H1 (cell line): Measurements from ENCODE around the gene MEGF9. TPM values are rescaled to one million over a fixed set of nuclear protein-coding genes. Genes with fewer than 3 reads are reported as not detected.

Source experiments
- CTCF ChIA-PET: fragments of 300-600 bp; sonication (Branson Sonifier 250); formaldehyde crosslinking; loops from one replicate; lab custom pipeline; 2021; ENCODE audit not compliant: partially characterized antibody; lab: Charles Lee
- POLR2A ChIA-PET: fragments of 300-600 bp; sonication (Branson Sonifier 250); formaldehyde crosslinking; loops from one replicate; lab custom pipeline; 2021; ENCODE audit warnings: inconsistent platforms; ENCODE audit not compliant: partially characterized antibody; lab: Charles Lee
- DNase-seq, 2 experiments: peaks; one replicate each; pipeline versions ENCODE4 v3.0.0 to v3.0.0-alpha.2; 2010 to 2022; ENCODE audit warnings: low spot score in 2 of 2, low read depth in 1 of 2, mixed read lengths in 1 of 2
- FAIRE-seq: peaks from 2 replicates; lab custom pipeline; 2011; peaks lifted over from hg19 to GRCh38; lab: Jason Lieb, UNC
- H2AFZ ChIP-seq: 2 replicates; pipeline ENCODE4 v1.8.1; 2012; ENCODE audit warnings: low read length, inconsistent platforms
- H2AK5ac ChIP-seq: 2 replicates; pipeline ENCODE4 v1.6.1; 2013; ENCODE audit warnings: low read depth, low read length
- H2BK120ac ChIP-seq: replicated peaks from 2 replicates; pipeline ENCODE3; 2013; ENCODE audit warnings: low read depth, low read length, inconsistent platforms
- H2BK12ac ChIP-seq: 2 replicates; pipeline ENCODE4 v1.6.1; 2013; ENCODE audit warnings: low read depth, low read length
- H2BK15ac ChIP-seq: 2 replicates; pipeline ENCODE4 v1.6.1; 2013; ENCODE audit warnings: low read length
- H2BK20ac ChIP-seq: 2 replicates; pipeline ENCODE4 v1.6.1; 2013; ENCODE audit warnings: low read length
- H2BK5ac ChIP-seq: 2 replicates; pipeline ENCODE4 v1.6.1; 2013; ENCODE audit warnings: low read depth, low read length
- H3K14ac ChIP-seq: 2 replicates; pipeline ENCODE4 v1.6.1; 2013; ENCODE audit warnings: inconsistent platforms; ENCODE audit not compliant: insufficient read length
- H3K18ac ChIP-seq: 2 replicates; pipeline ENCODE4 v1.6.1; 2013; ENCODE audit warnings: low read length; ENCODE audit errors: extremely low read depth
- H3K23ac ChIP-seq: 2 replicates; pipeline ENCODE4 v1.6.1; 2013; ENCODE audit warnings: inconsistent platforms; ENCODE audit not compliant: insufficient read length
- H3K23me2 ChIP-seq: 2 replicates; pipeline ENCODE4 v1.6.1; 2013; ENCODE audit warnings: low read depth, low read length
- H3K27ac ChIP-seq: 2 replicates; pipeline ENCODE4 v1.6.1; 2011; ENCODE audit warnings: low read depth, low read length, inconsistent platforms
- H3K27me3 ChIP-seq, 4 experiments: replicated peaks in 1 of 4; 1 replicate in 1 of 4; 2 replicates in 3 of 4; pipeline versions ENCODE4 v1.6.1 to v1.8.1; 2011 to 2013; ENCODE audit warnings: low read length in 3 of 4, mild to moderate bottlenecking in 3 of 4, inconsistent platforms in 2 of 4, mixed read lengths in 2 of 4, moderate library complexity in 1 of 4; ENCODE audit not compliant: control insufficient read depth in 3 of 4, insufficient read depth in 3 of 4; ENCODE audit errors: extremely low read depth in 1 of 4
- H3K36me3 ChIP-seq, 4 experiments: 2 replicates each; pipeline versions ENCODE4 v1.6.1 to v1.8.1; 2011 to 2013; ENCODE audit warnings: mild to moderate bottlenecking in 4 of 4, low read length in 3 of 4, moderate library complexity in 2 of 4, control low read depth in 1 of 4, inconsistent platforms in 1 of 4; ENCODE audit not compliant: insufficient read depth in 4 of 4, control insufficient read depth in 2 of 4
- H3K4ac ChIP-seq: replicated peaks from 2 replicates; pipeline ENCODE3; 2013; ENCODE audit warnings: low read length, low read depth, mixed read lengths, inconsistent platforms; ENCODE audit not compliant: insufficient read length
- H3K4me1 ChIP-seq, 4 experiments: replicated peaks in 1 of 4; 1 replicate in 1 of 4; 2 replicates in 3 of 4; pipeline versions ENCODE4 v1.6.1 to v1.8.1; 2011 to 2013; ENCODE audit warnings: low read length in 3 of 4, inconsistent platforms in 2 of 4, mixed read lengths in 1 of 4; ENCODE audit not compliant: insufficient read depth in 4 of 4, control insufficient read depth in 3 of 4
- H3K4me2 ChIP-seq, 2 experiments: 2 replicates each; pipeline versions ENCODE4 v1.6.1 to v1.8.1; 2011 to 2013; ENCODE audit warnings: low read depth in 2 of 2, low read length in 2 of 2, control low read depth in 1 of 2, inconsistent platforms in 1 of 2, mild to moderate bottlenecking in 1 of 2; ENCODE audit not compliant: insufficient read depth in 1 of 2
- H3K4me3 ChIP-seq, 4 experiments: fragments of 200-600, 300-600 bp in 1 of 4; sonication (generic), shearing (Covaris generic), sonication (Bioruptor Twin) in 1 of 4; 2 replicates each; pipeline versions ENCODE4 v1.5.1 to v1.8.1; 2011 to 2016; ENCODE audit warnings: low read length in 4 of 4, low read depth in 3 of 4, control low read depth in 2 of 4, inconsistent platforms in 2 of 4, mild to moderate bottlenecking in 2 of 4, mixed read lengths in 1 of 4, moderate library complexity in 1 of 4; ENCODE audit not compliant: insufficient read depth in 2 of 4; ENCODE audit errors: extremely low read depth in 1 of 4
- H3K56ac ChIP-seq: replicated peaks from 2 replicates; pipeline ENCODE3; 2013; ENCODE audit warnings: low read depth, mild to moderate bottlenecking, mixed read lengths, low read length, inconsistent platforms; ENCODE audit not compliant: insufficient read length
- H3K79me1 ChIP-seq: 2 replicates; pipeline ENCODE4 v1.6.1; 2013; ENCODE audit warnings: low read depth, low read length, control low read depth
- H3K79me2 ChIP-seq, 2 experiments: 2 replicates each; pipeline versions ENCODE4 v1.6.1 to v1.8.1; 2012 to 2013; ENCODE audit warnings: low read length in 2 of 2, mild to moderate bottlenecking in 2 of 2, inconsistent platforms in 1 of 2; ENCODE audit not compliant: insufficient read depth in 2 of 2, control insufficient read depth in 1 of 2
- H3K9ac ChIP-seq, 4 experiments: replicated peaks in 1 of 4; 1 replicate in 1 of 4; 2 replicates in 3 of 4; pipeline versions ENCODE4 v1.6.1 to v1.8.1; 2011 to 2013; ENCODE audit warnings: low read depth in 3 of 4, low read length in 3 of 4, control low read depth in 2 of 4, mild to moderate bottlenecking in 2 of 4, moderate library complexity in 2 of 4, inconsistent platforms in 1 of 4; ENCODE audit errors: extremely low read depth in 1 of 4
- H3K9me3 ChIP-seq, 2 experiments: 2 replicates each; pipeline versions ENCODE4 v1.6.1 to v1.8.1; 2012 to 2013; ENCODE audit warnings: mild to moderate bottlenecking in 2 of 2, moderate library complexity in 2 of 2, control low read depth in 1 of 2, inconsistent platforms in 1 of 2, low read depth in 1 of 2, low read length in 1 of 2, mixed read lengths in 1 of 2; ENCODE audit not compliant: insufficient read depth in 2 of 2
- H4K20me1 ChIP-seq, 2 experiments: replicated peaks in 1 of 2; 2 replicates each; pipeline versions ENCODE3 to v1.8.1; 2011 to 2013; ENCODE audit warnings: inconsistent platforms in 2 of 2, low read length in 2 of 2, mild to moderate bottlenecking in 1 of 2; ENCODE audit not compliant: insufficient read depth in 2 of 2, control insufficient read depth in 1 of 2
- H4K5ac ChIP-seq: 2 replicates; pipeline ENCODE4 v1.6.1; 2013; ENCODE audit warnings: low read length, low read depth, mixed read lengths, inconsistent platforms; ENCODE audit not compliant: insufficient read length
- H4K8ac ChIP-seq: 2 replicates; pipeline ENCODE4 v1.8.0; 2013; ENCODE audit warnings: mild to moderate bottlenecking, moderate library complexity, low read length, inconsistent platforms; ENCODE audit not compliant: insufficient read depth; ENCODE audit errors: extremely low read depth
- H4K91ac ChIP-seq: replicated peaks from 2 replicates; pipeline ENCODE3; 2013; ENCODE audit warnings: low read length, mixed read lengths, inconsistent platforms; ENCODE audit not compliant: insufficient read length
- ASH2L ChIP-seq: fragments of 200-600, 300-600 bp; sonication (generic); IDR thresholded peaks from one replicate; pipeline ENCODE4 v1.7.1; 2017; ENCODE audit warnings: low read length
- EGR1 ChIP-seq: IDR thresholded peaks from 2 replicates; pipeline ENCODE4 v1.6.1; 2011; ENCODE audit warnings: low read depth, low read length, borderline replicate concordance
- EP300 ChIP-seq, 2 experiments: IDR thresholded peaks; 1 replicate in 1 of 2; 2 replicates in 1 of 2; pipeline ENCODE4 v1.6.1; 2011 to 2012; ENCODE audit warnings: low read depth in 2 of 2, low read length in 2 of 2, mild to moderate bottlenecking in 2 of 2, borderline replicate concordance in 1 of 2, inconsistent platforms in 1 of 2, moderate library complexity in 1 of 2
- JUND ChIP-seq: IDR thresholded peaks from 2 replicates; pipeline ENCODE4 v1.6.1; 2011; ENCODE audit warnings: mild to moderate bottlenecking, improper control_type of control experiment, low read length
- RFX5 ChIP-seq: IDR thresholded peaks from 2 replicates; pipeline ENCODE4 v1.6.1; 2011; ENCODE audit warnings: low read depth, low read length, improper control_type of control experiment, borderline replicate concordance
- RNF2 ChIP-seq: fragments of 200-900, 300-1000 bp; sonication (generic); IDR thresholded peaks from 2 replicates; pipeline ENCODE4 v1.7.1; 2016; ENCODE audit warnings: borderline replicate concordance, low read depth, mild to moderate bottlenecking, antibody characterized with exemption, low read length; ENCODE audit not compliant: poor library complexity, severe bottlenecking; ENCODE audit errors: missing control alignments
- SIRT6 ChIP-seq: IDR thresholded peaks from one replicate; pipeline ENCODE4 v1.7.1; 2012; ENCODE audit warnings: low read length, inconsistent platforms
- ZNF274 ChIP-seq: IDR thresholded peaks from 2 replicates; pipeline ENCODE4 v1.7.0; 2012; ENCODE audit warnings: low read length, borderline replicate concordance; ENCODE audit errors: extremely low read depth
- WGBS, 2 experiments: shearing (Covaris generic) in 1 of 2; methylation state at CpG; one replicate each; pipeline versions ENCODE4 v1.1.6 to v1.1.7; 2013 to 2015; ENCODE audit warnings: low lambda C conversion rate in 2 of 2, mixed read lengths in 2 of 2, inconsistent platforms in 1 of 2, low coverage in 1 of 2, missing lambda C conversion rate in 1 of 2; ENCODE audit not compliant: insufficient replicate concordance in 2 of 2, insufficient coverage in 1 of 2, insufficient read length in 1 of 2; ENCODE audit errors: extremely low coverage in 1 of 2, missing lambda C conversion rate in 1 of 2; 5-methylcytosine and 5-hydroxymethylcytosine counted together
- polyA plus RNA-seq, 7 experiments: library from polyadenylated mRNA; depleted of rRNA in 3 of 7; stranded (reverse) in 5 of 7; unstranded in 2 of 7; fragments of >200 nt in 5 of 7; fragments of 200-250 nt in 2 of 7; gene quantifications; 1 replicate in 5 of 7; 2 replicates in 1 of 7; 4 replicates in 1 of 7; pipeline versions ENCODE4 v1.2.1 to v1.2.3, GENCODE V29; 2011 to 2013; ENCODE audit warnings: missing spikeins in 2 of 7, mixed read lengths in 2 of 7
- total RNA-seq: library from RNA; stranded (reverse); fragmentation: NEBNext Ultra II Directional; extraction: Animal tissue kit (Norgen Biotek cat#: 25700); gene quantifications from 2 replicates; pipeline ENCODE4 v1.2.1, GENCODE V29; 2021
- TF ChIP-seq, protein P1 (sequence below), 3 experiments: IDR thresholded peaks; 1 replicate in 2 of 3; 2 replicates in 1 of 3; pipeline versions ENCODE4 v1.5.1 to v1.6.1; 2011; ENCODE audit warnings: low read length in 3 of 3, mild to moderate bottlenecking in 3 of 3, inconsistent platforms in 2 of 3, low read depth in 1 of 3, moderate library complexity in 1 of 3; ENCODE audit not compliant: insufficient read depth in 1 of 3; ENCODE audit errors: control extremely low read depth in 1 of 3

MEGF9 gene
- total and polyA plus RNA-seq, 2 of the 8 experiments (the other 6 are each of a cell fraction or from before 2014, with no cell fraction given) = 0.45 to 1.8 TPM

DNA sequence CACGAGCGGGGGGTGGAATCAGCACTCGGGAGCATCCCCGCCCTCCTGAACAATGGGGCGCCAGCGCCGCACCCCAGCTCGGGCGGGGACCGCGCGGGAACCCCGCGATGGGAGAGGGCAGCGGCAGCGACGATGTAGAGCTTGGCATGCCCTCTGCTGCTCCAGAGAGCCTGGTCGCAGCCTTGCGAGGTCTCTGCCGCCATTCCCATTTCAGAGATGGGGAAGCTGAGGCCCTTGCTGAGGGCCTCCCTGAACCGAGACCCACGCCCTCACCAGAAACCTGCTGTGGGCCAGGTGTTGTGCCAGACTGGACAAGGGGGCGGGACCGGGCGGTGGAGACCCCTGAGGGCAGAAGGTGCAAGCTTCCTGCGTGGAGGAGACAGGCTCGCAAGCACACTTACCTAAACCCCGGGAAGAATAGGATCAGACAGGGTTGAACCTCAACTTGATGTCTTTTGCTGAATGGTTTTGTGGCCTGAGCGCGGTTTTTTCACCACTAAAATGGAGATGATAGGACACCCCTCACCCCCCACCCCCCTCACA is 647 bp upstream of the MEGF9 start:
- H2AK5ac ChIP-seq = no peak overlapping the region
- POLR2A ChIA-PET = interaction anchor here (0.6 to 1.6 kb wide), 12 partner anchors 9 to 138 kb away, joined by 3 to 7 read pairs (median 3); partner anchors contain the start of gene FBXW2
- peak overlapping the region; percentile 70 for H4K5ac ChIP-seq
- H3K36me3 ChIP-seq = no peaks in the 10 kb centered on the region
- peak overlapping the region; percentile 30 for H3K56ac ChIP-seq
- peak overlapping the region; percentile 66; the same call in 1 of the 2 replicates for H2BK5ac ChIP-seq
- 10% methylated on average over 28 of the region's 30 CpGs; no CpG with 5 or more reads in 1 of the 2 experiments for WGBS, 2 experiments
- peak overlapping the region; percentile 27 for H3K14ac ChIP-seq
- no peaks in the 10 kb centered on the region for H3K79me2 ChIP-seq
- H4K91ac ChIP-seq = peak overlapping the region; percentile 59
- peaks cover 13% of the 10 kb centered on the region; the same call in 1 of the 2 replicates for H3K23me2 ChIP-seq
- H3K27ac ChIP-seq = peak overlapping the region; percentile 69; the same call in 1 of the 2 replicates
- H2BK12ac ChIP-seq = peak overlapping the region; percentile 75; the same call in 1 of the 2 replicates
- no peaks in the 10 kb centered on the region for H3K79me1 ChIP-seq
- FAIRE-seq = no peak
- H3K9me3 ChIP-seq = no peaks in the 10 kb centered on the region
- H4K20me1 ChIP-seq = peaks cover 0 to 2% of the 10 kb centered on the region in 2 experiments
- H2BK120ac ChIP-seq = no peak overlapping the region
- H3K4me1 ChIP-seq = peaks cover 0 to 9% (median 8%) of the 10 kb centered on the region in 4 experiments; a peak in 4 of 7 replicates
- H3K4me3 ChIP-seq = peak overlapping the region; percentile 56 to 81 (median 70)
- H2BK20ac ChIP-seq = no peak overlapping the region
- peaks cover 4 to 17% (median 15%) of the 10 kb centered on the region in 4 experiments; a peak in 6 of 7 replicates for H3K27me3 ChIP-seq
- H3K4ac ChIP-seq = peak overlapping the region; percentile 70
- peak overlapping the region; percentile 75 for H3K18ac ChIP-seq
- H4K8ac ChIP-seq = peak overlapping the region; percentile 98
- H3K23ac ChIP-seq = no peak overlapping the region
- H2BK15ac ChIP-seq = no peak overlapping the region; the same call in 1 of the 2 replicates
- CTCF ChIA-PET = interaction anchor here (1.1 to 1.5 kb wide), 4 partner anchors 9 to 104 kb away, joined by 4 to 6 read pairs (median 4); no protein-coding TSS in a partner anchor
- H3K4me2 ChIP-seq = peak overlapping the region; percentile 73 to 78
- H3K9ac ChIP-seq = peak overlapping the region; percentile 79 to 95 (median 87)
- H2AFZ ChIP-seq = peak overlapping the region; percentile 89; the same call in 1 of the 2 replicates
- no peak for DNase-seq
- TF ChIP-seq ASH2L = peak; percentile 71
- no peak for TF ChIP-seq SIRT6
- no peak for TF ChIP-seq EGR1
- TF ChIP-seq ZNF274 = no peak
- no peak for TF ChIP-seq EP300 (IDR thresholded peaks at IDR 0.05; ENCODE audit: borderline replicate concordance in 1 of 2, low read depth in 2 of 2, low read length in 2 of 2)
- TF ChIP-seq JUND = no peak
- no peak for TF ChIP-seq RFX5
- TF ChIP-seq, protein P1, sequence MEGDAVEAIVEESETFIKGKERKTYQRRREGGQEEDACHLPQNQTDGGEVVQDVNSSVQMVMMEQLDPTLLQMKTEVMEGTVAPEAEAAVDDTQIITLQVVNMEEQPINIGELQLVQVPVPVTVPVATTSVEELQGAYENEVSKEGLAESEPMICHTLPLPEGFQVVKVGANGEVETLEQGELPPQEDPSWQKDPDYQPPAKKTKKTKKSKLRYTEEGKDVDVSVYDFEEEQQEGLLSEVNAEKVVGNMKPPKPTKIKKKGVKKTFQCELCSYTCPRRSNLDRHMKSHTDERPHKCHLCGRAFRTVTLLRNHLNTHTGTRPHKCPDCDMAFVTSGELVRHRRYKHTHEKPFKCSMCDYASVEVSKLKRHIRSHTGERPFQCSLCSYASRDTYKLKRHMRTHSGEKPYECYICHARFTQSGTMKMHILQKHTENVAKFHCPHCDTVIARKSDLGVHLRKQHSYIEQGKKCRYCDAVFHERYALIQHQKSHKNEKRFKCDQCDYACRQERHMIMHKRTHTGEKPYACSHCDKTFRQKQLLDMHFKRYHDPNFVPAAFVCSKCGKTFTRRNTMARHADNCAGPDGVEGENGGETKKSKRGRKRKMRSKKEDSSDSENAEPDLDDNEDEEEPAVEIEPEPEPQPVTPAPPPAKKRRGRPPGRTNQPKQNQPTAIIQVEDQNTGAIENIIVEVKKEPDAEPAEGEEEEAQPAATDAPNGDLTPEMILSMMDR (IDR thresholded peaks at IDR 0.05; ENCODE audit: control extremely low read depth in 1 of 3, insufficient read depth in 1 of 3, low read depth in 1 of 3, low read length in 3 of 3) = no peak
- peak; percentile 41 for TF ChIP-seq RNF2
